HepG2 (cell line): Measurements from ENCODE around the gene FAM76A. TPM values are rescaled to one million over a fixed set of nuclear protein-coding genes. Genes with fewer than 3 reads are reported as not detected.

Source experiments
- AFF4 ChIP-seq: sonication (generic); formaldehyde crosslinking; IDR thresholded peaks from 2 replicates; pipeline ENCODE4 v1.4.0; 2020; ENCODE audit warnings: missing genetic modification reagents
- BORCS8-MEF2B ChIP-seq: sonication (generic); formaldehyde crosslinking; IDR thresholded peaks from 2 replicates; pipeline ENCODE4 v1.8.0; 2022; ENCODE audit warnings: mild to moderate bottlenecking, missing genetic modification reagents
- DR1 ChIP-seq: sonication (generic); formaldehyde crosslinking; IDR thresholded peaks from 2 replicates; pipeline ENCODE4 v1.8.0; 2021; ENCODE audit warnings: mild to moderate bottlenecking, missing genetic modification reagents, inconsistent platforms
- GATAD1 ChIP-seq: IDR thresholded peaks from 2 replicates; pipeline ENCODE4 v1.6.1; 2016; ENCODE audit warnings: missing genetic modification reagents, missing compliant biosample characterization
- GLMP ChIP-seq: sonication (generic); formaldehyde crosslinking; IDR thresholded peaks from 2 replicates; pipeline ENCODE4 v1.9.0; 2021; ENCODE audit warnings: missing genetic modification reagents, mild to moderate bottlenecking, borderline replicate concordance
- HDAC1 ChIP-seq: sonication (generic); formaldehyde crosslinking; IDR thresholded peaks from 2 replicates; pipeline ENCODE4 v1.5.1; 2020; ENCODE audit warnings: mild to moderate bottlenecking, missing genetic modification reagents
- KAT8 ChIP-seq: IDR thresholded peaks from 2 replicates; pipeline ENCODE4 v1.6.1; 2016; ENCODE audit warnings: missing genetic modification reagents, missing compliant biosample characterization
- MYPOP ChIP-seq: sonication (generic); formaldehyde crosslinking; IDR thresholded peaks from 2 replicates; pipeline ENCODE4 v1.8.1; 2023; ENCODE audit warnings: mild to moderate bottlenecking, moderate library complexity, missing genetic modification reagents
- NFE2L1 ChIP-seq: sonication (generic); formaldehyde crosslinking; IDR thresholded peaks from 2 replicates; pipeline ENCODE4 v1.4.0; 2020; ENCODE audit warnings: missing genetic modification reagents, mild to moderate bottlenecking, borderline replicate concordance
- POLR2AphosphoS5 ChIP-seq: IDR thresholded peaks from 2 replicates; pipeline ENCODE4 v1.6.1; 2012; ENCODE audit warnings: low read depth, low read length
- RBM39 ChIP-seq: fragments of 200-400 bp; formaldehyde crosslinking; IDR thresholded peaks from one replicate; pipeline ENCODE4 v1.6.1; 2018; ENCODE audit warnings: antibody characterized with exemption, mild to moderate bottlenecking, low read depth, low read length; ENCODE audit not compliant: poor library complexity, severe bottlenecking
- ZEB1 ChIP-seq: IDR thresholded peaks from 2 replicates; pipeline ENCODE4 v1.6.1; 2012; ENCODE audit warnings: mild to moderate bottlenecking, low read depth, inconsistent platforms; ENCODE audit not compliant: insufficient replicate concordance
- ZFP82 ChIP-seq: sonication (generic); formaldehyde crosslinking; IDR thresholded peaks from 2 replicates; pipeline ENCODE4 v1.5.1; 2020; ENCODE audit warnings: mild to moderate bottlenecking, missing genetic modification reagents, borderline replicate concordance
- ZNF180 ChIP-seq: sonication (generic); formaldehyde crosslinking; IDR thresholded peaks from 2 replicates; pipeline ENCODE4 v1.4.0; 2020; ENCODE audit warnings: low read depth, missing genetic modification reagents, borderline replicate concordance
- ZNF225 ChIP-seq: sonication (generic); formaldehyde crosslinking; IDR thresholded peaks from 2 replicates; pipeline ENCODE4 v1.4.0; 2020; ENCODE audit warnings: mild to moderate bottlenecking, missing genetic modification reagents
- ZNF430 ChIP-seq: sonication (generic); formaldehyde crosslinking; IDR thresholded peaks from 2 replicates; pipeline ENCODE4 v1.9.0; 2021; ENCODE audit warnings: mild to moderate bottlenecking, missing genetic modification reagents
- ZNF615 ChIP-seq: sonication (generic); formaldehyde crosslinking; IDR thresholded peaks from 2 replicates; pipeline ENCODE4 v1.5.0; 2020; ENCODE audit warnings: mild to moderate bottlenecking, missing genetic modification reagents, borderline replicate concordance
- ZNF709 ChIP-seq: sonication (generic); formaldehyde crosslinking; IDR thresholded peaks from 2 replicates; pipeline ENCODE4 v1.5.0; 2020; ENCODE audit warnings: mild to moderate bottlenecking, missing genetic modification reagents
- ZNF749 ChIP-seq: sonication (generic); formaldehyde crosslinking; IDR thresholded peaks from 2 replicates; pipeline ENCODE4 v1.8.0; 2022; ENCODE audit warnings: mild to moderate bottlenecking, missing genetic modification reagents, moderate library complexity, borderline replicate concordance
- ZNF792 ChIP-seq: IDR thresholded peaks from 2 replicates; pipeline ENCODE4 v1.6.1; 2016
- ZSCAN25 ChIP-seq: sonication (generic); formaldehyde crosslinking; IDR thresholded peaks from 2 replicates; pipeline ENCODE4 v1.8.0; 2022; ENCODE audit warnings: mild to moderate bottlenecking, missing genetic modification reagents
- polyA plus RNA-seq, 8 experiments: library from polyadenylated mRNA; depleted of rRNA in 3 of 8; stranded (reverse) in 7 of 8; unstranded in 1 of 8; fragments of >200 nt; fragmentation: Illumina TruSeq in 4 of 8; extraction: Trizol in 4 of 8; gene quantifications; 2 replicates each; pipeline versions ENCODE4 v1.2.1 to v1.2.3, GENCODE V29; 2011 to 2016; ENCODE audit warnings: low read depth in 4 of 8, missing spikeins in 1 of 8, mixed read lengths in 1 of 8; ENCODE audit not compliant: insufficient read depth in 1 of 8
- total RNA-seq, 5 experiments: library from RNA; depleted of rRNA; stranded (reverse); fragments of >200 nt; fragmentation: Illumina TruSeq; extraction: Trizol; gene quantifications; 2 replicates each; pipeline ENCODE4 v1.2.3, GENCODE V29; 2016; ENCODE audit warnings: low read depth in 1 of 5
- TF ChIP-seq, protein P1 (sequence below): sonication (generic); formaldehyde crosslinking; IDR thresholded peaks from 2 replicates; pipeline ENCODE4 v1.5.0; 2020; ENCODE audit warnings: missing genetic modification reagents, mild to moderate bottlenecking, borderline replicate concordance

FAM76A gene
- total and polyA plus RNA-seq, 2 of the 13 experiments (the other 11 are each of a cell fraction or from before 2014, with no cell fraction given) = 4.2 to 15.7 TPM

DNA sequence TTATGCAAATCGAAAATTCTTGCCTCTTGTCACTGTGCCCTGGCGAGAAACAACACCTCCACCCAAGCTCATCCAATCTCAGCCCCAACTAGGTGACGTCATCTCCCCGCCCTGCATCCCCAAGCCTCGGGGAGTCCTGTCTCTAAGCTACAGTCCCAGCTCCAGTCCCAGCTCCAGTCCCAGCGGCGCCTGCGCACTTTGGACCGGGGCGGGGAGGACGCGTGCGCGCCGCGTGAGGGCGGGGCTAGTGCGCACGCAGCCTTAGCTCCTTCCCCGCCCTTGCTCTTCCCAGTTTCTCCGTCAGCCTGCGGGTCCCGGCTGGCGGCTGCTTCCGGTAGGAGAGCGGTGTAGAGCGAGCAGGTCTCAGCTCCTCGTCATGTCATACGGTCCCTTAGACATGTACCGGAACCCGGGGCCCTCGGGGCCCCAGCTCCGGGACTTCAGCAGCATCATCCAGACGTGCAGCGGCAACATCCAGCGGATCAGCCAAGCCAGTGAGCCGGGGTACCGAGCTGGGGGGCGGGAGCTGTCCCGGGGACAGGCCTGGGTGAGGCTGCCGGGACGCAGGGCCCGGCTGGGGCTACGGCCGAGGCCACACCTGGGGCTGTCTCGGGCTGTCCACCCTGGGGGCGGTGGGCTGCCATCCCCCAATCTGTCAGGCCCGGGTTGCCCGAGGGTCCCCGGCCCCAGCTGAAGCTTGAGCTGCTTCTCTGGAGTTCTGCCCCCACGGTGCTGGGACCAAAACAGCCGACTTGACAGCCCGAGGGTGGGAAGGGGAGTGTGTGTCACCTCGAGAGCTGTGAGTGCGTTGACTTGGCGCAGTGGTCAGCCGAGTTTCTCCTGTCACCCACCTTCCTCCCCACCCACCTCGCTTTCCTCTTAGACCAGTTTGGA, 47.4 kb downstream of the FAM76A start, which contains the start of gene STX12 (continued):
- TF ChIP-seq AFF4 (CRISPR knock-in tag) (no peak), ZSCAN25 (CRISPR knock-in tag) (peak; percentile 42; the same call in 1 of the 2 replicates), HDAC1 (CRISPR knock-in tag) (peak; percentile 66), NFE2L1 (CRISPR knock-in tag) (no peak), GLMP (CRISPR knock-in tag) (no peak), KAT8 (peak; percentile 84), POLR2AphosphoS5 (peak; percentile 89), ZNF615 (CRISPR knock-in tag) (no peak), ZEB1 (no peak), ZNF749 (CRISPR knock-in tag) (no peak), GATAD1 (peak; percentile 80), ZNF430 (CRISPR knock-in tag) (peak; percentile 82; the same call in 1 of the 2 replicates), ZNF792 (CRISPR knock-in tag) (0 out of 2 replicates have a peak, but pooled peaks have one; percentile 25), MYPOP (CRISPR knock-in tag) (peak; percentile 70; the same call in 1 of the 2 replicates), DR1 (no peak), BORCS8-MEF2B (CRISPR knock-in tag) (peak; percentile 56; the same call in 1 of the 2 replicates), ZFP82 (CRISPR knock-in tag) (no peak), ZNF709 (0 out of 2 replicates have a peak, but pooled peaks have one; percentile 36), ZNF180 (CRISPR knock-in tag) (no peak), RBM39 (no peak), ZNF225 (CRISPR knock-in tag) (peak; percentile 63; the same call in 1 of the 2 replicates)
- TF ChIP-seq, protein P1, sequence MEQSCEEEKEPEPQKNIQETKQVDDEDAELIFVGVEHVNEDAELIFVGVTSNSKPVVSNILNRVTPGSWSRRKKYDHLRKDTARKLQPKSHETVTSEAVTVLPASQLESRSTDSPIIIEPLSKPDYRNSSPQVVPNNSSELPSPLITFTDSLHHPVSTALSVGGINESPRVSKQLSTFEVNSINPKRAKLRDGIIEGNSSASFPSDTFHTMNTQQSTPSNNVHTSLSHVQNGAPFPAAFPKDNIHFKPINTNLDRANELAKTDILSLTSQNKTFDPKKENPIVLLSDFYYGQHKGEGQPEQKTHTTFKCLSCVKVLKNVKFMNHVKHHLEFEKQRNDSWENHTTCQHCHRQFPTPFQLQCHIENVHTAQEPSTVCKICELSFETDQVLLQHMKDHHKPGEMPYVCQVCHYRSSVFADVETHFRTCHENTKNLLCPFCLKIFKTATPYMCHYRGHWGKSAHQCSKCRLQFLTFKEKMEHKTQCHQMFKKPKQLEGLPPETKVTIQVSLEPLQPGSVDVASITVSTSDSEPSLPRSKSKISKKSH (CRISPR knock-in tag) = 0 out of 2 replicates have a peak, but pooled peaks have one; percentile 26
